Fibroblast of pulmonary artery (primary cell): ENCODE measurements around the gene TSPAN15.
"Not testable (repeated sequence)": the region's sequence is repeated elsewhere in the genome, so short reads cannot be mapped to it uniquely, and the experiment has no call there.

Experiments
- DNase-seq: peaks from one replicate; pipeline ENCODE4 v3.0.0-alpha.2; 2010; ENCODE audit warnings: low read depth
- H3K4me3 ChIP-seq: replicated peaks from 2 replicates; pipeline ENCODE4 v1.5.1; 2011; ENCODE audit warnings: low read depth, mild to moderate bottlenecking, control low read depth, low read length, moderate library complexity
- TF ChIP-seq, protein P1 (sequence below): IDR thresholded peaks from 2 replicates; pipeline ENCODE4 v1.5.1; 2011; ENCODE audit warnings: mild to moderate bottlenecking, control low read depth, low read length, inconsistent platforms; ENCODE audit errors: missing control alignments

TSPAN15 gene

DNA sequence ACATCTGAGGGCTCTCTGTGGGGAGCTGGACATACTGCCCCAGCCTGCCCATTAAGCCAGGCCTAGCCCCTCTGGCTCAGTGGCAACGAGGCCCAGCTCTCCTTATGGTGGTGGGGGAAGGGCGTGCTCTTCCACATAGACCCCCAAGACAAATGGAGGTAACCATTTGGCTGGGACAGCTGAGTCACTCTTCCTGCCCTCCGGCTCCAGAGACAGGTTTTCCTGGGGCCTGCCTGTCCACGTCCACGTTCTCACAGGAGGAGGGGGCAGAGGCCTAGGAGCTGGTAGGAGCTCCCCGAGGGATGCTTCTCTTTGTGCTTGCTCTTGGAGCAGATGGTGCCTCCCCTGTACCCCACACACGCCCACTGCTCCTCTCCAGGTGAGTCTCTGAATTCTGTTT, 33.5 kb downstream of the TSPAN15 start:
- TF ChIP-seq, protein P1, sequence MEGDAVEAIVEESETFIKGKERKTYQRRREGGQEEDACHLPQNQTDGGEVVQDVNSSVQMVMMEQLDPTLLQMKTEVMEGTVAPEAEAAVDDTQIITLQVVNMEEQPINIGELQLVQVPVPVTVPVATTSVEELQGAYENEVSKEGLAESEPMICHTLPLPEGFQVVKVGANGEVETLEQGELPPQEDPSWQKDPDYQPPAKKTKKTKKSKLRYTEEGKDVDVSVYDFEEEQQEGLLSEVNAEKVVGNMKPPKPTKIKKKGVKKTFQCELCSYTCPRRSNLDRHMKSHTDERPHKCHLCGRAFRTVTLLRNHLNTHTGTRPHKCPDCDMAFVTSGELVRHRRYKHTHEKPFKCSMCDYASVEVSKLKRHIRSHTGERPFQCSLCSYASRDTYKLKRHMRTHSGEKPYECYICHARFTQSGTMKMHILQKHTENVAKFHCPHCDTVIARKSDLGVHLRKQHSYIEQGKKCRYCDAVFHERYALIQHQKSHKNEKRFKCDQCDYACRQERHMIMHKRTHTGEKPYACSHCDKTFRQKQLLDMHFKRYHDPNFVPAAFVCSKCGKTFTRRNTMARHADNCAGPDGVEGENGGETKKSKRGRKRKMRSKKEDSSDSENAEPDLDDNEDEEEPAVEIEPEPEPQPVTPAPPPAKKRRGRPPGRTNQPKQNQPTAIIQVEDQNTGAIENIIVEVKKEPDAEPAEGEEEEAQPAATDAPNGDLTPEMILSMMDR, result no peak
- no peak overlapping the region for H3K4me3 ChIP-seq
- no peak for DNase-seq

GRCh38 chr10:69486922-69487730, 35.9 kb downstream of the TSPAN15 start:
- no peak overlapping the region for H3K4me3 ChIP-seq
- TF ChIP-seq, protein P1, result no peak
- no peak for DNase-seq

- H3K4me3 ChIP-seq, DNase-seq: not testable (repeated sequence)
Measured at GRCh38 chr10:69488149-69488844, 37.0 kb downstream of the TSPAN15 start.

GRCh38 chr10:69488856-69489255, 37.6 kb downstream of the TSPAN15 start:
- DNase-seq, H3K4me3 ChIP-seq: not testable (repeated sequence)

- DNase-seq, result no peak
- TF ChIP-seq, protein P1, result no peak
Measured at GRCh38 chr10:69489506-69490090, 38.3 kb downstream of the TSPAN15 start.

GRCh38 chr10:69490876-69491275, 39.6 kb downstream of the TSPAN15 start:
- DNase-seq, result no peak
- no peak overlapping the region for H3K4me3 ChIP-seq
- TF ChIP-seq, protein P1, result no peak

More at GRCh38 chr10:69489506-69490090, 38.3 kb downstream of the TSPAN15 start:
- no peak overlapping the region for H3K4me3 ChIP-seq

DNA sequence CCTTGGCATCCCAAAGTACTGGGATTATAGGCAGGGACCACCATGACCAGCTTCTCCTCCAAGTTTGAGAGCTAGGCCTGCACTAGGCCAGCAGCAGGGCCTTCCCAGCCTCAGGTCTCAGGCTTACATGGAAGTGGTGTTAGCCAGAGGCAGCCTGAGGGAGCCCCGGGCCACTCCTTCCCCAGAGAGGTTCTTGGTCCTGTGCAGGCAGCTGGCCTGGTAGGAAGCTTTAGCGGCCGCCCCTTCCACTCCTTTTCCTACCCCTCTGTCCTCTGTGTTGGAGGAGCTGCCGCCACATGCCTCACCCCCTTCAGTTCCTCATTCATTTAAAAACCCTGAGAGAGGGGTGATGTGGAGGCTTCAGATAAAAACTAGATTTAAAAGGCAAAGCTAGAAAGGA, 40.3 kb downstream of the TSPAN15 start:
- TF ChIP-seq, protein P1, result no peak
- DNase-seq, result no peak
- no peak overlapping the region for H3K4me3 ChIP-seq
